ENCODE measurements around the gene GPR39. TPM values are rescaled to one million over a fixed set of nuclear protein-coding genes. Genes with fewer than 3 reads are reported as not detected.

The GPR39 gene
- total RNA-seq, 1 donor from 2014 or later = 1.6 TPM

- H3K36me3 ChIP-seq (ENCODE audit: control insufficient read depth in 3 of 3, insufficient read depth in 3 of 3, low read length in 3 of 3) = no peaks in the 10 kb centered on the region
- H3K9ac ChIP-seq (ENCODE audit: low read depth in 1 of 3, low read length in 3 of 3) = no peak overlapping the region
- no peak overlapping the region for H3K27ac ChIP-seq (ENCODE audit: low read depth, low read length)
- H3K9me3 ChIP-seq (ENCODE audit: control insufficient read depth in 3 of 3, low read length in 3 of 3) = no peaks in the 10 kb centered on the region
- no peaks in the 10 kb centered on the region for H3K4me1 ChIP-seq (ENCODE audit: control insufficient read depth in 3 of 3, insufficient read depth in 3 of 3, low read length in 3 of 3)
- no peaks in the 10 kb centered on the region for H3K27me3 ChIP-seq (ENCODE audit: control insufficient read depth in 3 of 3, insufficient read depth in 3 of 3, low read length in 3 of 3)
- H3K4me3 ChIP-seq (ENCODE audit: low read length in 3 of 3) = no peak overlapping the region
Observed at GRCh38 chr2:132438691-132439090, 22.1 kb downstream of the GPR39 start.

- no peaks in the 10 kb centered on the region for H3K4me1 ChIP-seq (ENCODE audit: control insufficient read depth in 3 of 3, insufficient read depth in 3 of 3, low read length in 3 of 3)
- no peak overlapping the region for H3K9ac ChIP-seq (ENCODE audit: low read depth in 1 of 3, low read length in 3 of 3)
- H3K4me3 ChIP-seq (ENCODE audit: low read length in 3 of 3) = no peak overlapping the region
- H3K27ac ChIP-seq (ENCODE audit: low read depth, low read length) = no peak overlapping the region
- no peaks in the 10 kb centered on the region for H3K36me3 ChIP-seq (ENCODE audit: control insufficient read depth in 3 of 3, insufficient read depth in 3 of 3, low read length in 3 of 3)
- no peaks in the 10 kb centered on the region for H3K9me3 ChIP-seq (ENCODE audit: control insufficient read depth in 3 of 3, low read length in 3 of 3)
- no peaks in the 10 kb centered on the region for H3K27me3 ChIP-seq (ENCODE audit: control insufficient read depth in 3 of 3, insufficient read depth in 3 of 3, low read length in 3 of 3)
Observed at GRCh38 chr2:132439703-132440398, 23.2 kb downstream of the GPR39 start.

DNA sequence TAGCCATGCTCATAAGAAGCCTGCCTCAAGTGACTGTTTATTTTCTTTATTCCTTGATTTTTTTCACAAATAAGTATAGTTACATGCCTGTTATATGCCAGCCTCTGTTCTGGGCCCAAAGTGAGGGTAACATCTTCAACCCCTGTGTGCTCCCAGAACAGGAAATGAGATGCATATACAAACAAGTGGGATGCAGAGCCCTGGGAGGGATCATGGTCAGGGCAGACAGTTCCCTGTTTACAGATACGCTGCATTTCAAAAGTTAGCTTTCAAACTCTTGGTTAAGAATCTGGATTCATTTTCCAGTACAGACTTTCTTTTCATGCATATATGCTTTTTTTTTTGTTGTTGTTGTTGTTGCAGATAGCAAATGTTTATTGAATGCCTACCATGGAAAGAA is 24.4 kb downstream of the GPR39 start:
- H3K27ac ChIP-seq (ENCODE audit: low read depth, low read length) = no peak overlapping the region
- H3K9ac ChIP-seq (ENCODE audit: low read depth in 1 of 3, low read length in 3 of 3) = no peak overlapping the region
- no peaks in the 10 kb centered on the region for H3K36me3 ChIP-seq (ENCODE audit: control insufficient read depth in 3 of 3, insufficient read depth in 3 of 3, low read length in 3 of 3)
- no peaks in the 10 kb centered on the region for H3K4me1 ChIP-seq (ENCODE audit: control insufficient read depth in 3 of 3, insufficient read depth in 3 of 3, low read length in 3 of 3)
- no peaks in the 10 kb centered on the region for H3K9me3 ChIP-seq (ENCODE audit: control insufficient read depth in 3 of 3, low read length in 3 of 3)
- no peak overlapping the region for H3K4me3 ChIP-seq (ENCODE audit: low read length in 3 of 3)
- no peaks in the 10 kb centered on the region for H3K27me3 ChIP-seq (ENCODE audit: control insufficient read depth in 3 of 3, insufficient read depth in 3 of 3, low read length in 3 of 3)

GRCh38 chr2:132442278-132442677 is 25.7 kb downstream of the GPR39 start:
- no peaks in the 10 kb centered on the region for H3K36me3 ChIP-seq (ENCODE audit: control insufficient read depth in 3 of 3, insufficient read depth in 3 of 3, low read length in 3 of 3)
- no peak overlapping the region for H3K27ac ChIP-seq (ENCODE audit: low read depth, low read length)
- H3K9ac ChIP-seq (ENCODE audit: low read depth in 1 of 3, low read length in 3 of 3) = no peak overlapping the region
- no peaks in the 10 kb centered on the region for H3K9me3 ChIP-seq (ENCODE audit: control insufficient read depth in 3 of 3, low read length in 3 of 3)
- H3K27me3 ChIP-seq (ENCODE audit: control insufficient read depth in 3 of 3, insufficient read depth in 3 of 3, low read length in 3 of 3) = no peaks in the 10 kb centered on the region
- H3K4me1 ChIP-seq (ENCODE audit: control insufficient read depth in 3 of 3, insufficient read depth in 3 of 3, low read length in 3 of 3) = no peaks in the 10 kb centered on the region
- H3K4me3 ChIP-seq (ENCODE audit: low read length in 3 of 3) = no peak overlapping the region

GRCh38 chr2:132443106-132443505 is 26.5 kb downstream of the GPR39 start:
- no peaks in the 10 kb centered on the region for H3K36me3 ChIP-seq (ENCODE audit: control insufficient read depth in 3 of 3, insufficient read depth in 3 of 3, low read length in 3 of 3)
- no peak overlapping the region for H3K9ac ChIP-seq (ENCODE audit: low read depth in 1 of 3, low read length in 3 of 3)
- H3K4me3 ChIP-seq (ENCODE audit: low read length in 3 of 3) = no peak overlapping the region
- H3K27me3 ChIP-seq (ENCODE audit: control insufficient read depth in 3 of 3, insufficient read depth in 3 of 3, low read length in 3 of 3) = no peaks in the 10 kb centered on the region
- H3K27ac ChIP-seq (ENCODE audit: low read depth, low read length) = no peak overlapping the region
- H3K9me3 ChIP-seq (ENCODE audit: control insufficient read depth in 3 of 3, low read length in 3 of 3) = no peaks in the 10 kb centered on the region
- no peaks in the 10 kb centered on the region for H3K4me1 ChIP-seq (ENCODE audit: control insufficient read depth in 3 of 3, insufficient read depth in 3 of 3, low read length in 3 of 3)

DNA sequence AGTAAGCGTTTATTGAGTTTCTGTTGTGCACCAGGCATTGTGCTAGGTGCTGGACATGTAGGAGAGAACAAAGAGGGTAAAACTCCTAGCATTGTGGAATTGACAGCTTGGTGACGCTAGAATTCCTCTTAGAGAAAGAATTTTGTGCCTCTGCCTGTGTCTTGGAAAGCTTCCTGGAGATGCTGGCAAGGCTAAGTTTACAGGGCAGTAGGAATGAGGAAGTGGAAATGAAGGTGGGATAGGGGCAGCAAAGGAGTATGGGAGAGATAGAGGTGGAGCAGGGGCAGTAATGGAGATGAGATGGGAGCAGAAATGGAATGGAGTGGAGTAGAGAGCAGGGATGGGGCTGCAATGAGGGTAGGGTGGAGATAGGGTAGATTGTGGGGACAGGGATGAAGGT is 29.8 kb downstream of the GPR39 start:
- H3K9ac ChIP-seq (ENCODE audit: low read depth in 1 of 3, low read length in 3 of 3) = no peak overlapping the region
- H3K9me3 ChIP-seq (ENCODE audit: control insufficient read depth in 3 of 3, low read length in 3 of 3) = no peaks in the 10 kb centered on the region
- H3K27ac ChIP-seq (ENCODE audit: low read depth, low read length) = no peak overlapping the region
- H3K27me3 ChIP-seq (ENCODE audit: control insufficient read depth in 3 of 3, insufficient read depth in 3 of 3, low read length in 3 of 3) = no peaks in the 10 kb centered on the region
- H3K4me3 ChIP-seq (ENCODE audit: low read length in 3 of 3) = no peak overlapping the region
- H3K4me1 ChIP-seq (ENCODE audit: control insufficient read depth in 3 of 3, insufficient read depth in 3 of 3, low read length in 3 of 3) = no peaks in the 10 kb centered on the region
- H3K36me3 ChIP-seq (ENCODE audit: control insufficient read depth in 3 of 3, insufficient read depth in 3 of 3, low read length in 3 of 3) = no peaks in the 10 kb centered on the region

GRCh38 chr2:132448331-132448730 is 31.7 kb downstream of the GPR39 start:
- no peaks in the 10 kb centered on the region for H3K4me1 ChIP-seq (ENCODE audit: control insufficient read depth in 3 of 3, insufficient read depth in 3 of 3, low read length in 3 of 3)
- H3K4me3 ChIP-seq (ENCODE audit: low read length in 3 of 3) = no peak overlapping the region
- H3K9ac ChIP-seq (ENCODE audit: low read depth in 1 of 3, low read length in 3 of 3) = no peak overlapping the region
- H3K27me3 ChIP-seq (ENCODE audit: control insufficient read depth in 3 of 3, insufficient read depth in 3 of 3, low read length in 3 of 3) = no peaks in the 10 kb centered on the region
- no peaks in the 10 kb centered on the region for H3K9me3 ChIP-seq (ENCODE audit: control insufficient read depth in 3 of 3, low read length in 3 of 3)
- H3K27ac ChIP-seq (ENCODE audit: low read depth, low read length) = no peak overlapping the region
- H3K36me3 ChIP-seq (ENCODE audit: control insufficient read depth in 3 of 3, insufficient read depth in 3 of 3, low read length in 3 of 3) = no peaks in the 10 kb centered on the region

DNA sequence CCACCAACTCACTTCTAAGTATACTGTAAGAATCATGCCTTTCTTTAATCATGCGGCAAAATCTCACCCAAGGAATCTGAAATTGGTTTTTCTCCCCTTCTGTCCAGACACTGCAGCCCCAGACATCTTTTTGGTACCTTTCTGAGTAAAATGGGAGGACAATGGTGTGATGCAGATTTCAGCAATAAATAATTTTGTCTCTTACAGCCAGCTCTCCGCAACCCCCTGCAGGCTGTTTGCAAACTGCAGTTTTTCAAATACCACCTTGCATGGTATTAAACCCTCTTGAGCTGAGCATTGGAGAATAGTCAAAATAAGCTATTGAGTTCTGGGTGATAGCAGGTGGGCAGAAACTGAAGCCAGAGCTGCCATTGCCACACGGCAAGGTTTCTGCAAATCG is 32.2 kb downstream of the GPR39 start:
- no peaks in the 10 kb centered on the region for H3K4me1 ChIP-seq (ENCODE audit: control insufficient read depth in 3 of 3, insufficient read depth in 3 of 3, low read length in 3 of 3)
- no peak overlapping the region for H3K4me3 ChIP-seq (ENCODE audit: low read length in 3 of 3)
- no peaks in the 10 kb centered on the region for H3K9me3 ChIP-seq (ENCODE audit: control insufficient read depth in 3 of 3, low read length in 3 of 3)
- H3K27ac ChIP-seq (ENCODE audit: low read depth, low read length) = no peak overlapping the region
- no peaks in the 10 kb centered on the region for H3K27me3 ChIP-seq (ENCODE audit: control insufficient read depth in 3 of 3, insufficient read depth in 3 of 3, low read length in 3 of 3)
- H3K9ac ChIP-seq (ENCODE audit: low read depth in 1 of 3, low read length in 3 of 3) = no peak overlapping the region
- H3K36me3 ChIP-seq (ENCODE audit: control insufficient read depth in 3 of 3, insufficient read depth in 3 of 3, low read length in 3 of 3) = no peaks in the 10 kb centered on the region

- H3K27me3 ChIP-seq (ENCODE audit: control insufficient read depth in 3 of 3, insufficient read depth in 3 of 3, low read length in 3 of 3) = no peaks in the 10 kb centered on the region
- no peak overlapping the region for H3K4me3 ChIP-seq (ENCODE audit: low read length in 3 of 3)
Observed at GRCh38 chr2:132449868-132450267, 33.3 kb downstream of the GPR39 start.

DNA sequence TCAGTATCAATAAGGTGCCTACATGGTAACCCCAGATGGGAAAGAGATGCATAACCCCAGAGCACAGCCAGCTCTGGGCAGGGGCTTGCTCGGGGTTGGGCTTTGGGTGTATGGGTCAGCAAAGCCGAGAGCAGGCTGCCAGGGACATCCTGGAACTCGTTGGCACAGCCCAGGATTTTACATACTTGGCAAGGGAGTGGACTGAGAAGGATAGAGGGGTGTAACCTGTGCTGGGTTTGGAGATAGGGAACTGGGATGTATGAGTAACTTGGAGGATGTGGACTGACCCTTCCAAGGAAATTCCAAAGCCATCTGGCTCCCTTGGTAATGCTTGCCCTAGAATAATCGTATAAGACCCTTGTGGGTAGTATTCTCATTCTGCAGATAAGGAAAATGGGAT is 44.2 kb downstream of the GPR39 start:
- no peak overlapping the region for H3K9ac ChIP-seq (ENCODE audit: low read depth in 1 of 3, low read length in 3 of 3)
- no peak overlapping the region for H3K27ac ChIP-seq (ENCODE audit: low read depth, low read length)
- H3K4me3 ChIP-seq (ENCODE audit: low read length in 3 of 3) = no peak overlapping the region
- H3K27me3 ChIP-seq (ENCODE audit: control insufficient read depth in 3 of 3, insufficient read depth in 3 of 3, low read length in 3 of 3) = peaks cover 0 to 5% (median 0%) of the 10 kb centered on the region in 3 donors
- H3K4me1 ChIP-seq (ENCODE audit: control insufficient read depth in 3 of 3, insufficient read depth in 3 of 3, low read length in 3 of 3) = no peaks in the 10 kb centered on the region
- peaks cover 0 to 4% (median 0%) of the 10 kb centered on the region in 3 donors for H3K9me3 ChIP-seq (ENCODE audit: control insufficient read depth in 3 of 3, low read length in 3 of 3)
- H3K36me3 ChIP-seq (ENCODE audit: control insufficient read depth in 3 of 3, insufficient read depth in 3 of 3, low read length in 3 of 3) = no peaks in the 10 kb centered on the region

More at GRCh38 chr2:132449868-132450267, 33.3 kb downstream of the GPR39 start:
- H3K36me3 ChIP-seq (ENCODE audit: control insufficient read depth in 3 of 3, insufficient read depth in 3 of 3, low read length in 3 of 3) = no peaks in the 10 kb centered on the region
- no peak overlapping the region for H3K27ac ChIP-seq (ENCODE audit: low read depth, low read length)
- no peaks in the 10 kb centered on the region for H3K4me1 ChIP-seq (ENCODE audit: control insufficient read depth in 3 of 3, insufficient read depth in 3 of 3, low read length in 3 of 3)
- no peak overlapping the region for H3K9ac ChIP-seq (ENCODE audit: low read depth in 1 of 3, low read length in 3 of 3)
- H3K9me3 ChIP-seq (ENCODE audit: control insufficient read depth in 3 of 3, low read length in 3 of 3) = no peaks in the 10 kb centered on the region
